ENCODE results near the gene SLCO3A1.

The SLCO3A1 gene

GRCh38 chr15:92118162-92118935, 264.8 kb downstream of the SLCO3A1 start:
- Histone ChIP-seq H3F3A (ENCODE audit: low read depth) (no peaks in the 10 kb centered on the region), H3K4me1 (ENCODE audit: insufficient read depth, low read length, poor library complexity, severe bottlenecking) (peaks cover 4% of the 10 kb centered on the region), H2AFZ (ENCODE audit: low read length) (no peak overlapping the region), H3K27me3 (ENCODE audit: insufficient read depth, low read length, poor library complexity, severe bottlenecking) (no peaks in the 10 kb centered on the region), H3K9me2 (replicated peaks; ENCODE audit: low read depth, low read length) (no peaks in the 10 kb centered on the region), H3K36me3 (ENCODE audit: insufficient read depth, low read length) (no peaks in the 10 kb centered on the region), H3K79me2 (ENCODE audit: insufficient read depth, low read length) (no peaks in the 10 kb centered on the region), H3K4me3 (ENCODE audit: low read length, poor library complexity, severe bottlenecking) (no peak overlapping the region), H4K20me1 (ENCODE audit: insufficient read depth, low read length, poor library complexity, severe bottlenecking) (no peaks in the 10 kb centered on the region), H3K9me3 (ENCODE audit: insufficient read depth, low read depth, low read length) (no peaks in the 10 kb centered on the region), H3K4me2 (ENCODE audit: low read depth, low read length, poor library complexity, severe bottlenecking) (no peak overlapping the region), H3K9ac (ENCODE audit: low read depth, low read length, poor library complexity, severe bottlenecking) (no peak overlapping the region)
- TF ChIP-seq EZH2phosphoT487 (IDR thresholded peaks at IDR 0.05; ENCODE audit: borderline replicate concordance) (no peak), CTCF (conservative IDR thresholded peaks at IDR 0.05; ENCODE audit: low read length) (no peak)

- H3K4me2 ChIP-seq (ENCODE audit: low read depth, low read length, poor library complexity, severe bottlenecking), result no peak overlapping the region
- H3K79me2 ChIP-seq (ENCODE audit: insufficient read depth, low read length), result no peaks in the 10 kb centered on the region
- H3K4me1 ChIP-seq (ENCODE audit: insufficient read depth, low read length, poor library complexity, severe bottlenecking), result peaks cover 4% of the 10 kb centered on the region
- H3K9me3 ChIP-seq (ENCODE audit: insufficient read depth, low read depth, low read length), result no peaks in the 10 kb centered on the region
- H3F3A ChIP-seq (ENCODE audit: low read depth), result no peaks in the 10 kb centered on the region
- no peak overlapping the region for H2AFZ ChIP-seq (ENCODE audit: low read length)
- TF ChIP-seq CTCF (conservative IDR thresholded peaks at IDR 0.05; ENCODE audit: low read length) (no peak), EZH2phosphoT487 (IDR thresholded peaks at IDR 0.05; ENCODE audit: borderline replicate concordance) (no peak)
- H3K9ac ChIP-seq (ENCODE audit: low read depth, low read length, poor library complexity, severe bottlenecking), result no peak overlapping the region
- no peaks in the 10 kb centered on the region for H3K36me3 ChIP-seq (ENCODE audit: insufficient read depth, low read length)
- H3K9me2 ChIP-seq (replicated peaks; ENCODE audit: low read depth, low read length), result no peaks in the 10 kb centered on the region
- no peaks in the 10 kb centered on the region for H4K20me1 ChIP-seq (ENCODE audit: insufficient read depth, low read length, poor library complexity, severe bottlenecking)
- no peaks in the 10 kb centered on the region for H3K27me3 ChIP-seq (ENCODE audit: insufficient read depth, low read length, poor library complexity, severe bottlenecking)
- H3K4me3 ChIP-seq (ENCODE audit: low read length, poor library complexity, severe bottlenecking), result no peak overlapping the region
Measured at GRCh38 chr15:92118936-92119325, 265.4 kb downstream of the SLCO3A1 start.

GRCh38 chr15:92120094-92120795, 266.7 kb downstream of the SLCO3A1 start:
- peaks cover 4% of the 10 kb centered on the region for H3K4me1 ChIP-seq (ENCODE audit: insufficient read depth, low read length, poor library complexity, severe bottlenecking)
- H3K9ac ChIP-seq (ENCODE audit: low read depth, low read length, poor library complexity, severe bottlenecking), result no peak overlapping the region
- no peaks in the 10 kb centered on the region for H3K36me3 ChIP-seq (ENCODE audit: insufficient read depth, low read length)
- no peak overlapping the region for H3K4me3 ChIP-seq (ENCODE audit: low read length, poor library complexity, severe bottlenecking)
- no peaks in the 10 kb centered on the region for H4K20me1 ChIP-seq (ENCODE audit: insufficient read depth, low read length, poor library complexity, severe bottlenecking)
- H3K9me2 ChIP-seq (replicated peaks; ENCODE audit: low read depth, low read length), result no peaks in the 10 kb centered on the region
- TF ChIP-seq EZH2phosphoT487 (IDR thresholded peaks at IDR 0.05; ENCODE audit: borderline replicate concordance), result no peak
- TF ChIP-seq CTCF (conservative IDR thresholded peaks at IDR 0.05; ENCODE audit: low read length), result no peak
- no peaks in the 10 kb centered on the region for H3K9me3 ChIP-seq (ENCODE audit: insufficient read depth, low read depth, low read length)
- no peaks in the 10 kb centered on the region for H3F3A ChIP-seq (ENCODE audit: low read depth)
- H3K4me2 ChIP-seq (ENCODE audit: low read depth, low read length, poor library complexity, severe bottlenecking), result no peak overlapping the region
- no peaks in the 10 kb centered on the region for H3K79me2 ChIP-seq (ENCODE audit: insufficient read depth, low read length)
- no peaks in the 10 kb centered on the region for H3K27me3 ChIP-seq (ENCODE audit: insufficient read depth, low read length, poor library complexity, severe bottlenecking)
- no peak overlapping the region for H2AFZ ChIP-seq (ENCODE audit: low read length)

All from Loucy (cell line).